Omental fat pad (tissue), 4 donors: Measurements from ENCODE around the gene CMTM3. TPM values are rescaled to one million over a fixed set of nuclear protein-coding genes. Genes with fewer than 3 reads are reported as not detected.
A peak's percentile ranks its signal among the peaks of the same experiment; 100 is the strongest.
"Not testable (repeated sequence)": the region's sequence is repeated elsewhere in the genome, so short reads cannot be mapped to it uniquely, and the experiment has no call there.

Source experiments
- ATAC-seq: fragments of 150-250 bp; one replicate; pipeline ENCODE4 v1.9.1; 2016; ENCODE audit warnings: mild to moderate bottlenecking, moderate library complexity; ENCODE audit not compliant: low FRiP score
- DNase-seq: peaks from one replicate; pipeline ENCODE4 v3.0.0-alpha.2; 2019; ENCODE audit warnings: low spot score
- CTCF ChIP-seq, 3 donors: fragments of 450-650 bp; IDR thresholded peaks; one replicate each; pipeline ENCODE4 v1.5.1; 2016 to 2017; ENCODE audit warnings: antibody characterized with exemption in 3 of 3, mild to moderate bottlenecking in 3 of 3, moderate library complexity in 2 of 3
- total RNA-seq, 4 donors: library from RNA; depleted of rRNA; stranded (reverse); fragments of >200 nt; gene quantifications; one replicate each; pipeline ENCODE4 v1.1.0, GENCODE V29; 2016

Gene CMTM3
- total RNA-seq, 4 donors from 2014 or later = 28.9 to 53.4 (median 43.5) TPM

- TF ChIP-seq CTCF (IDR thresholded peaks at IDR 0.05) = no peak
These were observed 52.0 kb downstream of the CMTM3 start for GRCh38 chr16:66656547-66656946.

GRCh38 chr16:66658143-66658859 lies 53.8 kb downstream of the CMTM3 start:
- ATAC-seq = no peak
- no peak for DNase-seq
- TF ChIP-seq CTCF (IDR thresholded peaks at IDR 0.05) = no peak

More at GRCh38 chr16:66656547-66656946, 52.0 kb downstream of the CMTM3 start:
- no peak for ATAC-seq
- no peak for DNase-seq

GRCh38 chr16:66658860-66659190 lies 54.3 kb downstream of the CMTM3 start:
- no peak for ATAC-seq
- no peak for TF ChIP-seq CTCF (IDR thresholded peaks at IDR 0.05)
- no peak for DNase-seq

GRCh38 chr16:66660422-66661209 lies 56.1 kb downstream of the CMTM3 start:
- no peak for TF ChIP-seq CTCF (IDR thresholded peaks at IDR 0.05)
- no peak for DNase-seq
- ATAC-seq = peak; percentile 93

- ATAC-seq = no peak
- no peak for TF ChIP-seq CTCF (IDR thresholded peaks at IDR 0.05)
These were observed 56.7 kb downstream of the CMTM3 start for GRCh38 chr16:66661210-66661560.

GRCh38 chr16:66661671-66662346 lies 57.3 kb downstream of the CMTM3 start:
- ATAC-seq, DNase-seq: not testable (repeated sequence)

More at GRCh38 chr16:66661210-66661560, 56.7 kb downstream of the CMTM3 start:
- no peak for DNase-seq

- no peak for TF ChIP-seq CTCF (IDR thresholded peaks at IDR 0.05)
- ATAC-seq (no peak), DNase-seq (no peak)
These were observed 58.1 kb downstream of the CMTM3 start for GRCh38 chr16:66662445-66663194.
